ENCODE results near the gene D2HGDH.

Gene D2HGDH

GRCh38 chr2:241733391-241734207 lies 831 bp upstream of the D2HGDH start:
- no peak for TF ChIP-seq REST (IDR thresholded peaks at IDR 0.05; ENCODE audit: insufficient read depth in 1 of 2, low read depth in 2 of 2, low read length in 2 of 2)
- TF ChIP-seq TAF1 (IDR thresholded peaks at IDR 0.05; ENCODE audit: borderline replicate concordance, insufficient read depth, low read length), result no peak
- TF ChIP-seq FOXP2 (optimal IDR thresholded peaks at IDR 0.05; ENCODE audit: borderline replicate concordance, extremely low read depth, extremely low read length, insufficient read depth), result no peak
- no peak for TF ChIP-seq SIN3A (IDR thresholded peaks at IDR 0.05; ENCODE audit: borderline replicate concordance, insufficient read depth, low read length)
- TF ChIP-seq POLR2AphosphoS5 (IDR thresholded peaks at IDR 0.05; ENCODE audit: low read depth, low read length), result no peak

GRCh38 chr2:241734208-241734466 lies 293 bp upstream of the D2HGDH start:
- TF ChIP-seq REST (IDR thresholded peaks at IDR 0.05; ENCODE audit: insufficient read depth in 1 of 2, low read depth in 2 of 2, low read length in 2 of 2) (no peak), POLR2AphosphoS5 (IDR thresholded peaks at IDR 0.05; ENCODE audit: low read depth, low read length) (no peak), FOXP2 (optimal IDR thresholded peaks at IDR 0.05; ENCODE audit: borderline replicate concordance, extremely low read depth, extremely low read length, insufficient read depth) (no peak)

- TF ChIP-seq TAF1 (IDR thresholded peaks at IDR 0.05; ENCODE audit: borderline replicate concordance, insufficient read depth, low read length) (no peak), FOXP2 (optimal IDR thresholded peaks at IDR 0.05; ENCODE audit: borderline replicate concordance, extremely low read depth, extremely low read length, insufficient read depth) (no peak), POLR2AphosphoS5 (IDR thresholded peaks at IDR 0.05; ENCODE audit: low read depth, low read length) (no peak), SIN3A (IDR thresholded peaks at IDR 0.05; ENCODE audit: borderline replicate concordance, insufficient read depth, low read length) (no peak), REST (IDR thresholded peaks at IDR 0.05; ENCODE audit: insufficient read depth in 1 of 2, low read depth in 2 of 2, low read length in 2 of 2) (no peak)
These were observed 1.7 kb downstream of the D2HGDH start for GRCh38 chr2:241736111-241736510.

GRCh38 chr2:241738040-241738686 lies 3.7 kb downstream of the D2HGDH start:
- TF ChIP-seq TAF1 (IDR thresholded peaks at IDR 0.05; ENCODE audit: borderline replicate concordance, insufficient read depth, low read length) (no peak), SIN3A (IDR thresholded peaks at IDR 0.05; ENCODE audit: borderline replicate concordance, insufficient read depth, low read length) (no peak), REST (IDR thresholded peaks at IDR 0.05; ENCODE audit: insufficient read depth in 1 of 2, low read depth in 2 of 2, low read length in 2 of 2) (no peak), FOXP2 (optimal IDR thresholded peaks at IDR 0.05; ENCODE audit: borderline replicate concordance, extremely low read depth, extremely low read length, insufficient read depth) (no peak)

All from PFSK-1 (cell line).